Posterior vena cava (tissue), 2 donors: Measurements from ENCODE around the gene OPN1SW. TPM values are rescaled to one million over a fixed set of nuclear protein-coding genes. Genes with fewer than 3 reads are reported as not detected.

Experiments used
- total RNA-seq, 2 donors: library from RNA; stranded (reverse); fragmentation: NEBNext Ultra II Directional; extraction: Animal tissue kit (Norgen Biotek cat#: 25700); gene quantifications; one replicate each; pipeline ENCODE4 v1.2.1, GENCODE V29; 2021
- donor health status: DM: yes; HTN: yes; CAD: no.
- donor health status: DM: yes; HTN: yes; CAD: no.

Gene OPN1SW
- total RNA-seq, 2 donors from 2014 or later, result not detected

Other genes starting within 250 kb of the OPN1SW start
- 1 to 10 TPM; 2.9 to 3.0 TPM for gene GARIN1A, start 103.5 kb downstream of the OPN1SW start, total RNA-seq
- gene CALU, start 36.4 kb downstream of the OPN1SW start, total RNA-seq, result 100 to 1,000 TPM; 262 to 393 TPM
- 10 to 100 TPM; 13.3 to 23.1 TPM for gene CCDC136, start 16.2 kb upstream of the OPN1SW start, total RNA-seq
- gene FLNC, start 54.6 kb upstream of the OPN1SW start, total RNA-seq, result 100 to 1,000 TPM; 440 to 856 TPM
- gene ATP6V1F, start 87.1 kb upstream of the OPN1SW start, total RNA-seq, result 100 to 1,000 TPM; 106 to 115 TPM
- 1 to 10 TPM in 1 of 2 donors, under 1 TPM in 1; 0.95 to 1.3 TPM for gene KCP, start 134.9 kb upstream of the OPN1SW start, total RNA-seq
- gene IRF5, start 162.1 kb upstream of the OPN1SW start, total RNA-seq, result 10 to 100 TPM in 1 of 2 donors, 1 to 10 TPM in 1; 5.8 to 10.3 TPM